HG03135 (cell line): Measurements from ENCODE around the gene FAM149B1.
"Not testable (repeated sequence)": the region's sequence is repeated elsewhere in the genome, so short reads cannot be mapped to it uniquely, and the experiment has no call there.

Experiments
- ATAC-seq: cut with Tn5 transposase; IDR thresholded peaks from one replicate; pipeline ENCODE4 v1.9.1; 2021; ENCODE audit warnings: mild to moderate bottlenecking, moderate library complexity; ENCODE audit not compliant: unreplicated experiment

Gene FAM149B1

DNA sequence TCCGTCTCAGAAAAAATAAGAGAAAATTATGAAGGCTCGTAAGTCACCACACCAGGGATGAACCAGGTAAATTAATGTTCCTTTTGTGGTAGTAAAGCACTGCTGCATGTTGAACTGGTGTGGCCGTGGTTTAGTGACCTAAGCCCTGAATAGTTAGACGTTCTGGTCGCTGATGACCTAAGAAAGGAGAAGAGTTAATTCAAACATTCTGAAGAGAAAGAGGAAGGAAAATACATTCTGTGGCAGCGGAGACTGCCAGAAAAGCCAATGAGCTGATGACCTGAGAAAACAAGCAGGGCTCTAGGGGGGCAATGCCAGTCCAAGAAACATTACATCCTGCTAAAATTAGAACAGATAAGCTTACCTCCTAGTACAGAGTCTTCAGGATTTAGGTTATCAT, 61.6 kb downstream of the FAM149B1 start:
- ATAC-seq, result no peak

DNA sequence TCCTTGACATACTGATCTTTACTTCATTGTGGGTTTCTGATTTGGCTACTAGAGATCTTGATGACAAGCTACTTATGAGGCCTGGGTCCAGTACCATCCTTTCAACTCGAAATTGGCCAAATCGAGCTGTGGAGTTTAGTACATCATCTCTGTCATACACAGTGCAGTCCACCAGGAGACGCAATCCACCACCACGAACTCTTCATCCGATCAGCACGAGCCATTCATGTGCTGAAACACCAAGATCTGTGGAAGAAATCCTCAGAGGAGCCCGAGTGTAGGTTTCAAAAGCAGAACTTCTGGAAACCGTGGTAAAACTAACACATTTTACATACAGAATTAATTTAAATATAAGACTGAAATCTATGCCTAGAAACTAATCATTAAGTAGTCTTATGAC, 65.0 kb downstream of the FAM149B1 start:
- no peak for ATAC-seq

DNA sequence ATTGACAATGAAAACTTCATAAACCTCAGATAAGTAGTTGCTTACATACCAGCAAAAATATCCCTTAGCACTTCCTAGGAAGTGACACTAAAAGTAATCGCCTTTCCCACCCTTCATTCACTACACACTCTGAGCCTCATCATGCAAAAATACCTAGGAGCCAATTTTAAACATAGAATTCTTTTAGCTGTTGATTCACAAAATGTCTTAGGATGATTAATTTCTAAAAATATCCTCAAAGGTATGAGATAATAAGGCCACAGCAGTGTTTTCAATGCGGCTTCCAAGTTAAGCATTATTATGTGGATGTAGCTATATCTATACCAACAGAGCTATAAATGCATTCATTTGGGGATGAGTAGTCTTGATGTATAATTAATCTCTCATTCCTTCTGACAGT, 66.0 kb downstream of the FAM149B1 start:
- ATAC-seq, result no peak

DNA sequence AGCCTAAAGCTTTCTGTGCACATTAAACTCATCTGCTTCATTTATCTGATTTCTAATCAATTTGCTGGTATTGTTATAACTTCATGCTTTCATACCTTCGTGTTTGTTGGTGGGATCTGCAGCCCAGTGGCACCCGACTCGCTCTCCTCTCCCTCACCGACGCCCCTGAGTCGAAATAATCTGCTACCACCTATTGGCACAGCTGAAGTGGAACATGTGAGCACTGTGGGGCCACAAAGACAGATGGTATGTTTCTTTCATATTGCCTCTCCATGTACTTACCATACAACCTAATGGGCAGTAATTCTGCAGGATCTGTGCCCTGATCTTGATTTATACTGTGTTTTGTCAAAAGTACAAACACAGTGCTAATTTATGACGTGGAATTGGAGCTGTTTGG, 66.8 kb downstream of the FAM149B1 start:
- no peak for ATAC-seq

DNA sequence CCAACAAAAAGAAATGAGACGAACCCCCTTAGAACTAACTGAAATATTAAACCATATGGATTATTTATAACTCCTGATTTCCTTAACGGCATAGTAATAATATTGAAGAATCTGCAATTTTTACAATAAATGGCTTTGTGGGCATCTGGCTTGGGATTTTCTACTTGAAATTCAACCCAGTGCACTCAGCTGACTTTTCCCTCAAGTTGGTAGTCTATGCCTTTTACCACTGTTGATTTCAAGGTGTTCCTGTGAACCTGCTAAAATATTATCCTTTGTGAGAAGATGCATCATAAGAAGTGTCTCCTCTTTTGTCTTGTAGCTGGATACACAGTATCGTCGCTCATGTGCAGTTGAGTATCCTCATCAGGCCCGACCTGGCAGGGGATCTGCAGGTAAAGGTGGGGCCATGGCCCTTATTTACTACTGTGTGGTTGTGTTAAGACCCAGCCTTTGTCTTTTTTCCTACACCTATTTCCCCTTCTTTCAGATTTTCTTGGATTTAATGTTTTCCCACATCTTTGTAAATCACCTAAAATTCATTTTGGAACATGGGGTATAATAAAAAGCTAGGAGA, 71.2 kb downstream of the FAM149B1 start:
- no peak for ATAC-seq

DNA sequence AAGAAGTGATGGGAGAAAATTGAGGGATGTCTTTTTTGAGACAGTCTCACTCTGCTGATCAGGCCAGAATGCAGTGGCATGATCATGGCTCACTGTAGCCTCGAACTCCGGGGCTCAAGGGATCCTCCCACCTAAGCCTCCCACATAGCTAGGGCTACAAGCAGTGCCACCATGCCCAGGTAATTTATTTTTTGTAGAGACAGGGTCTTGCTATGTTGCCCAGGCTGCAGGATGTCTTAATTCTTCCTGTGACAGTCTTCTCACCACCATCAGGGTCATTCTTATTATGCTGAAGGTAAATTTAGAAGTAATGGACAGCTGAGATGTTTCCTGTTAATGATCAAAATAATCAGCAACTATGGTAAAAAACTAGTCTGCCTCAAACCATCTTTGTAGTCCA, 72.0 kb downstream of the FAM149B1 start:
- ATAC-seq, result no peak

DNA sequence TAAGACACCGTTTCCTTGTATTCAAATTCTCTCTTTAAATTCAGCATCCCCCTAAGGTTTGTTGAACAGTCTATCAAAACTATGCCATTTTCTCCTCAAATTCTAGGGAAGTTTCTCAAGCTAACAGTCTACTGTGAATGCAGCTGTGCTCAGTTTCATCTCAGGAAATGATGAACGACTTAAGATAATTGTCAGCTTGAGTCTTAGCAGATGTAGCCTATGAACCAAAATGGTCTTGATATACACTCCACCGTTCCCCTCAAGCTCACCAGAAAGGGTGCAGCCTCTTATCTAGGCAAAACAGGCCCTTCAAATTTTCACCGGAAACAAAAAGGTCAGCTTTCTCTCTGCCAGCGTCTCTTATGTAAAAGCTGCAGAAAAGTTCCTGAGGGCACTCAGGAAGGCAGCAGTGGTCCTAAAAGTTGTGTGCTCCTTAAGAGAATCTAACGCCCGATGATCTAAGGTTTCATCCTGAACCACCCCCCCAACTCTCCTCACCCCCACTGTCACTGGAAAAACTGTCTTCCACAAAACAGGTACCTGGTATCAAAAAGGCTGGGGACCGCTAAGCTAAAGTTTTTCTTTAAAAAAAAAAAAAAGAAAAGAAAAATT, 77.1 kb downstream of the FAM149B1 start:
- no peak for ATAC-seq

DNA sequence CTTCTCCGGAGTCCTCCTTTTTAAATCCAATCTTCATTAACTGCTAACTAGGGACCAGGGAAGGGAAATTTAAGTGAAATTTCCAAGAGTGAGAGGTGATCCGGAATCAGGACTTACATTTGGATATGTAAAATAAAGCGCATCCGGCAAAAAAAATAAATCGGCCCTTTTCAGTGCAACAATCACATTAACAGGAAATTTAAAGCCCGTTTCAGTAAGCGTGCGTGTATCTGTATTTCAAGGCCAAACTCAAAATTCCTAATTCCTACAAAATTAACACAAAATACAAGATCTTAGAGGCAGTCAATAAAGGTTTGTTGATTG, 78.4 kb downstream of the FAM149B1 start:
- ATAC-seq, result no peak

DNA sequence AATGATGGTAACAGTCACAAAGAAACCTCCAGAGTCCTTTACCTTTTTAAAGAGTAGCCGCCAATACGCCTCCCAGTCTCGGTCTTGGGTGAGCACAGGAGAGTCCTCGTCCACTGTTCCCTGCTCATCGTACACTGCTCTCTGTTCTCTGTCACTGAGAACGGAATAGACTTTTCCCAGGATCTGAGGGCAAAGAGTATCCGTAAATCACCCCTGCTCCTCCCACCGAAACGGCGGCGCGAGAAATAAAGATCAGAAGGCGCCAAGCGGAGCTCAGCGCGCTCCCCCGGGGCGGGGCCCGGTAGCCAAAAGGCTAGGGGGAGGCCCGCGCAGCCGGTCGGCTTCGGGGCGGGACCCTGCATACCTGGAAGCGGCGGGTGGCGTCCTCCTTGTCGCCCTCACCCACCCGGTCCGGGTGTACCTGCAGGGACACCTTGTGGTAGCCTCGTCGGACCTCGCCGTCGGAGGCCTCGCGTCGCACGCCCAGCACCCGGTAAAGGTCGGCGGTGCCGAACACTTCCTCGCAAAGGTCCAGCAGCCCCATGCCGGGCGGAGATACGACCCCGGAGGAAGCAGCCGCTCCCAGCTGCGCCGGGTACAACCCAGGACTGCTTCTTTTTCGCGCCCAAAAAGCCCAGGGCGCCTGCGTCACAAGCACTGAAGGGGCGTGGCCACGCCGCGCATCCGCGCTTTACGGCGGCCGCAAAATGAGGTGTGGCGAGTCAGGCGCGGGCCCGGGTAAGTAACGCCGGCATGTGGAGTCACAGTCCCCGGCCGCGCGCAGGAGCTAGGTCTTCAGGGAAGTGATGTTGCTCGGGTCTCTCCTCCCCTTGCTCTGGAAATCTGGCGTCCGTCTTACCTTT, 79.0 kb downstream of the FAM149B1 start, which contains the start of gene DNAJC9:
DNAJC9 (minus strand) TSS at position 610 of the 863 bp plus-strand sequence; CDS start at position 544, 66 bp downstream.
- peak; percentile 81 for ATAC-seq

DNA sequence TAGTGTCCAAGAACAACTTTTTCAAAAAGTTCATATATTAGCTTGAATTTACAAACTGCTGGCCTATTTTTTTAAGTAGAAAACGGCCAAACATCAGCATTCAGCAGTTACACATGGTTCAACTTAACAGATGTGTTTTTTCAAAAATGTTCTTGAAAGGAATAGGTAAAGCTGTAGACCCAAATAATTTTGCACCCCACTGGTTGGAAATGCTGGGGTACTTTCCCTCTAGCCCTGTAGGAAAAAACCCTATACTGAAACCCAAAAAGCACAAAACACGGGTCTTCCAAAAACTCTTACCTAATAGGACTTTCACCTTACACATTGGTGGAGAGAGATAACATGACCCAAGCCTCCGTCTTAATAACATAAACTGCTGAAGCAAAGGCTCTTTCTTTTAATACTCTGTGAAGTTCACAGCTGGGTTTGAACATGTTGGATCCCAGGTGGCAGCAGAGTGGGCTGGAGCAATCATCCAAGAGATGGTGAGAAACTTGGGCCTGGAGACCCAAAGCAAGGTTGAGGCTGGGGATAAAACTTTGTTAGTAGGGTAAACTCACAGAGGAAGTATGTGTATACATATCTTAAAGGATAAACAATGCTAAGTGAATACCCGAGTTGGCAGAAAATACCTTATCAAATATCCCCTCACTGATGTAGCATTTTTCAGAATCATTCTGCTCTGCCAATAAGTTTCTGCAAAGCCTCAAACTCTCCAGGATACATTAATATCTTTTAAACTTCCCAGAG, 79.8 kb downstream of the FAM149B1 start:
- no peak for ATAC-seq

DNA sequence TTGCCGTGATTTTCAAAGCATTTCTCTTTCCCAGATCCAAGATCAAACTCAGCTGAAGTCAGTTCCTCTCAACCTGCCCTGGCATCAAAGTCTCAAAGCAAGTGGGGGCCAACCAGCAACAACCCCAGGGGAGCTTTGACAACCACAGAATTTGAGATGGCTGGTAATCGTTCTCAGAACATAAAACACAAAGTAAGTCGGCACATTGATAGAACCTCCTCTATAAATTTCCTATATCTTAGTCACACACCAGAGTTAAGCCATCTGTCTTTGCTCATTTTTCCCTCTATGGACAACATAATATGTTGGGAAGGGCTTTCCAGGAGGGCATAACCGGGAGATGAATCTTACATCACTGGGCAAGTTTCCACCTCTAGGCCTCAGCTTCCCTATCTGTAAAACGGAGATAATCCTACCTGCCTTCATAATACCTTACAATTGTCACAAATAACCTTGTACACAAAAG, 80.4 kb downstream of the FAM149B1 start:
- ATAC-seq, result no peak

DNA sequence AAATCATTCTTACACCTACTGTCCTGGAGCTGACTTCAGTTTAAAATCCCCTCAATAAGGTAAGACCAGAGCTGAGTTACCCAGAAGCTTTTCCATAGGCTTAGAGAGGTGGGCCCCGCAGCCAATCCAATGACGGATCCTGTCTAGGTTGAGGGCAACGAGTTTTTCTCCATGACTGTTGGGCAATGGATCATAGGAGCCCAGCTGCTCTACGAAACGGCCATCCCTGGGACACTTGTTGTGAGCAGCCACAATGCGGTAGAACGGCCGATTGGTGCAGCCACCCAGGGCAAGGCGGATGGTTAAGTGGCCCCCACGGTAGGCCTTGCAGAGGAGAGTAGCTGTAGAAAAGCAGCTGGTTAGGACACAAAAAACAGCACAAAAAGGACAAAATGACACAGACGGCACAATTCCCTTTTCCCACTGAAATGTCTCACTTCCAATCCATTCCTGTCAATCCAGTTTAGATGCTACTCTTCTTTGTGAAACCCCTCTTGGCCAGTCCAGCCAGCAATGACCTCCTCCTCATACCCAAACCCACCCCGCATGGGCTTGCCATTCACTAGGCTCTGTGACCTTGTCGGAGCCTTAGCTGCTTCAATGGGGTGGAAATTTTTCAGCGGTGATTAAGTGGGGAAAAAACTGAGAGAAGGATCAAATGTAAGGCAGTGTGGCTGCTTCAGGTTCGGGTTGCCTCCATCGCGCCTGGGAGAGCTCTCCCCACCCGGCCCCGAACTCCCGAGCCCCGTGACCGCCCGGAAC, 83.9 kb downstream of the FAM149B1 start:
- peak; percentile 45 for ATAC-seq

DNA sequence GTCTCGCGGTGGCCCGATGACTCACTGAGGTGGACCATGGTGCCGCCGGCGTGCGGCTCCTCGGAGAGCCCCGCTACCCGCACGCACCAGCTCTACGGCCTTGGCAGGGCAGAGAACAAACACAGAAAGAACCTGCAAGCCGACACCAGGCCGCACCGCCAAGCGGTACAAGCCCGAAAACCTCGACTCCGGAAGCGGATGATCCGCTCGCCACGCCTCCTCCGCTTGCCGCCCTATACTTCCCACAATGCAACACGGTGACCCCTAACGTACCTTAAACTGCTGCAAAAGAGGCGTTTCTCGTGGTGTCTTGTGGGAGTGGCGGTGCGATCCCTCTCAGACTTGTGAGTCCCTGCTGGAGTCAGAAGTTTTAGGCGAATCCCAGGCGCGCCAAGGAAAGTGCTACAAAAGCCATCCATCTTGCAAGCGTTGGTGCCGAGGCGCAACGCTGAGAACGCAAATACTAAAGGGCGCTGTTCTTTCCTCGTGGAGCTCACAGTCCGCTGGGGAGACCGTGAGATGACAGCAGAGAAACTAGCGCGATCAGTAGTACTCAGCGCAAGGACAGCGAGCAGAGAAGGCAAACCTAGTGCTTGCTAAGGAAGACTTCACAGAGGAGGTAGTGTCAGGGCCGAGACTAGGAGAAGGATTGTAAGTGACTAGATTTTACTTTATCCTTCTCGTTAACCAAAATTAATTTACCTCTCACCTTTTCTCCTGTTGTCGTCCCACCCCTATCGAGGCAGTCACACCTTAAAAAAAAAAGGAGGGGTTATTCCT, 84.7 kb downstream of the FAM149B1 start, which contains the start of gene MRPS16:
MRPS16 (minus strand) TSS at position 200 of the 780 bp plus-strand sequence; CDS start at position 38, 162 bp downstream.
- ATAC-seq, result peak; percentile 76

DNA sequence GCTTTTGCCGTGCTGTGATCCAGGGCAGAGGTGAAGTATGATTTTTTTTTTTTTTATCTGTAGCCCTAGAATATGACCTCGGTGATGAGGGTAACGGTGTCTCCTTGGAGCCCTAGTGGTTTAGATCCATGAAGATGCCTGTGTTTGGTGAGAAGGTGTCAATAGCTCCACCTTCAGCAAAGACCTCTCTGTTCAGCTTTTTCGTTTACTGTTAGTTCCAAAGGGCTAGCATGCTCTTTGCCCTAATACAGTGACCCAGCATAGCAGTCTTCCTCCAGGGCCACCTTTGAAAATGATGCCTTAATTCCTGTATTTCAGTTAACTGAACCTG, 85.3 kb downstream of the FAM149B1 start:
- no peak for ATAC-seq

DNA sequence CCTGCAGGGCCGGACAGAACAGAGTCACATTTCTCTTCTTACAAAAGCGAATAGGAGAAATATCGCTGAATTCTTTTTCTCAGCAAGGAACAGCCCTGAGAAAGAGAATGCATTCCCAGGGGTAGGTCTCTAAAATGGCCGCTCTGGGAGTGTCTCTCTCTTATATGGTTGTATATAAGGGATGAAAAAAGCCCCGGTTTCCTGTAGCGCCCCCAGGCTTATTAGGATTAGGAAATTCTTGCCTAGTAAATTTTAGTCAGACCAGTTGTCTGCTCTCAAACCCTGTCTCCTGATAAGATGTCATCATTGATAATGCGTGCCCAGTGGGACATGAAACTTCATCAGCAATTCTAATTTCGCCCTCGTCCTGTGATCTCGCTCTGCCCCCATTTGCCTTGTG, 90.7 kb downstream of the FAM149B1 start:
- ATAC-seq, result not testable (repeated sequence)

DNA sequence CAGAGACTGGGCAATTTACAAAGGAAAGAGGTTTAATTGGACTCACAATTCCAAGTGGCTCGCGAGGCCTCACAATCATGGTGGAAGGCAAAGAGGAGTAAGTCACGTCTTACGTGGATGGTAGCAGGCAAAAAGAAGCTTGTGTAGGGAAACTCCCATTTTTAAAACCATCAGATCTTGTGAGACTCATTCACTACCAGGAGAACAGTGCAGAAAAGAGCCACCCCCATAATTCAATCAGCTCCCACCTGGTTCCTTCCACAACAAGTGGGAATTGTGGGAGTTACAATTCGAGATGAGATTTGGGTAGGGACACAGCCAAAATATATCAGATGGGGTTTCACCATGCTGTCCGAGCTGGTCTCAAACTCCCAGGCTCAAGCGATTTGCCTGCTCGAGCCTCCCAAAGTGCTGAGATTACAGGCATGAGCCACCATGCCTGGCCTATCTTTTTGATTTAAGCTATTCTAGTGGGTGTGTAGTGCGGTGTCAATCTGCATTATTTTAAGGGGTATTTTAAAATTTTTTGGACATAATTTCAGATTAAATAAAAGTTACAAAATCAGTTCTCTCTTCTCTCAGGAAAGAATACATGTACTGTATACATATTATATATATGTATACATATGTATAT, 93.6 kb downstream of the FAM149B1 start:
- ATAC-seq, result no peak

DNA sequence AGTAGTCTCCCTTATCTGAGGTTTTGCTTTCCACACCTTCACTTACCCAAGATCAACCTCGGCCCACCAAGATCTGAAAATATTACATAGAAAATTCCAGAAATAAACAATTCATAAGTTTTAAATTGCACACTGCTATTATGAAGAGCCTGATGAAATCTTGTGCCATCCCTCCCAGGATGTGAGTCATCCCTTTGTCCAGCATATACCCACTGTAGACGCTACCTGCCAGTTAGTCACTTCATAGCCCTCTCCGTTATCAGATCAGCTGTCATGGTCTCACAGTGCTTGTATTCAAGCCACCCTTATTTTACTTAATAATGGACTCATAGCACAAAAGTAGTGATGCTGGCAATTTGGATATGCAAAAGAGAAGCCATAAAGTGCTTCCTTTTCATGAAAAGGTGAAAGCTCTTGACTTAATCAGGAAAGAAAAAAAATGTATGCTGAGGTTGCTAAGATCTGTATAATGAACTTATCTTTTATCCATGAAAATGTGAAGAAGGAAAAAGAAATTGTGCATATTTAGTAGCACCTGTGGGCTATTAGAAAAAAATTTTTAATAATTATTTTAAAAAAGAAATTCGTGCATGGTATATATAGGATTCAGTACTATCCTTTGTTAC, 94.3 kb downstream of the FAM149B1 start:
- no peak for ATAC-seq

DNA sequence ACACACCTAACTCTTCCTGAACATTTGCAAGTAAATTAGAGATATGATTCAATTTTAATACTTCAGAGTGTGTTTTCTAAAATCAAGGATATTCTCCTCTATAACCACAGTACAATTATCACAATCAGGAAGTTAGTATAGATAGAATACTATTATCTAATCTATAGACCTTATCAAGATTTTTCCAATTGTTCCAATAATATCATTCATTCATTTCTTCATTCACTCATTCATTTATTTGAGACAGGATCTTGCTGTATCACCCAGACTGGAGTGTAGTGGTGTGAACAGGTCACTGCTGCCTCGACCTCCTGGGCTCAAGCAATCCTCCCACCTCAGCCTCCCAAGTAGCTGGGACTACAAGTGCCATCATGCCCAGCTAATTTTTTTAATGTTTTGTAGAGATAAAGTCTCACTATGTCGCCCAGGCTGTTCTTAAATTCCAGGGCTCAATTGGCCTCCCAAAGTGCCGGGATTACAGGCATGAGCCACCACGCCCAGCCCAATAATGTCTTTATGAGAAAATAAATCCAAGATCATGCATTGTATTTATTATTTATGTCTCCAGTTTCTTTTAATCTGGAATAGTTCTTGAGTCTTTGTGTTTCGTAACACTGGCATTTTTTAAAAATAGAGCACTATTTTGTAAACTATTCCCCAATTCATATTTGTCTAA, 95.1 kb downstream of the FAM149B1 start:
- no peak for ATAC-seq
